Heart left ventricle (tissue), 16 donors: ENCODE results near the gene UQCRH. TPM values are rescaled to one million over a fixed set of nuclear protein-coding genes. Genes with fewer than 3 reads are reported as not detected.

Experiments used
- ATAC-seq, 4 donors: fragments of 200-7000 bp; cut with Tn5 transposase; one replicate each; pipeline ENCODE4 v1.9.1; 2020 to 2022; ENCODE audit warnings: moderate library complexity in 4 of 4, mild to moderate bottlenecking in 3 of 4, moderate number of reproducible peaks in 1 of 4
- DNase-seq, 5 donors: peaks; one replicate each; pipeline ENCODE4 v3.0.0-alpha.2; 2020
- H3K27ac ChIP-seq, 12 donors: fragments of 200-600 bp; sonication (generic) in 4 of 12; one replicate each; pipeline versions ENCODE4 v1.5.0 to v1.8.0; 2016 to 2022; ENCODE audit warnings: mild to moderate bottlenecking in 2 of 12
- H3K27me3 ChIP-seq, 9 donors: fragments of 200-600 bp; sonication (generic) in 2 of 9; one replicate each; pipeline versions ENCODE4 v1.5.1 to v1.8.0; 2016 to 2022; ENCODE audit warnings: mild to moderate bottlenecking in 3 of 9
- H3K36me3 ChIP-seq, 9 donors: fragments of 200-600 bp; sonication (generic) in 2 of 9; one replicate each; pipeline versions ENCODE4 v1.5.0 to v1.8.0; 2018 to 2022; ENCODE audit warnings: mild to moderate bottlenecking in 2 of 9
- H3K4me1 ChIP-seq, 12 donors: fragments of 200-600 bp; sonication (generic) in 4 of 12; one replicate each; pipeline versions ENCODE4 v1.5.0 to v1.8.0; 2016 to 2022; ENCODE audit warnings: mild to moderate bottlenecking in 3 of 12
- H3K4me3 ChIP-seq, 12 donors: fragments of 200-600 bp; sonication (generic) in 4 of 12; one replicate each; pipeline versions ENCODE4 v1.5.0 to v1.8.0; 2017 to 2022; ENCODE audit warnings: mild to moderate bottlenecking in 9 of 12, moderate library complexity in 4 of 12
- H3K9me3 ChIP-seq, 12 donors: fragments of 200-600 bp; sonication (generic) in 4 of 12; one replicate each; pipeline versions ENCODE4 v1.5.0 to v1.8.0; 2016 to 2022; ENCODE audit warnings: mild to moderate bottlenecking in 1 of 12
- CTCF ChIP-seq, 12 donors: fragments of 200-600 bp; sonication (generic) in 4 of 12; IDR thresholded peaks; one replicate each; pipeline versions ENCODE4 v1.5.0 to v1.8.0; 2018 to 2022; ENCODE audit warnings: antibody characterized with exemption in 12 of 12, mild to moderate bottlenecking in 5 of 12
- POLR2A ChIP-seq, 2 donors: fragments of 450-650 bp; IDR thresholded peaks; one replicate each; pipeline ENCODE4 v1.6.1; 2017; ENCODE audit warnings: antibody characterized with exemption in 2 of 2, mild to moderate bottlenecking in 2 of 2, moderate library complexity in 2 of 2
- WGBS, 4 donors: extraction: QIAGEN DNeasy Blood & Tissue Kit in 2 of 4; methylation state at CpG; one replicate each; pipeline versions ENCODE4 v1.1.5 to v1.1.7; 2013 to 2018; 5-methylcytosine and 5-hydroxymethylcytosine counted together
- intact Hi-C, 10 donors: fragments of 100-400 bp; cut with DNase I; formaldehyde crosslinking; loops; one replicate each; pipeline versions ENCODE4 v1.11.1 to v1.14.2; 2022
- polyA plus RNA-seq, 2 donors: library from polyadenylated mRNA; stranded (reverse); fragments of 200-250 nt; gene quantifications; one replicate each; pipeline ENCODE4 v1.2.3, GENCODE V29; 2013
- total RNA-seq, 9 donors: library from RNA; depleted of rRNA in 2 of 9; stranded (reverse); fragments of >200 nt in 2 of 9; fragmentation: NEBNext Ultra II Directional in 3 of 9; extraction: Animal tissue kit (Norgen Biotek cat#: 25700) in 3 of 9; gene quantifications; one replicate each; pipeline versions ENCODE4 v1.1.0 to v1.2.4, GENCODE V29; 2016 to 2023
- donor health status: ischemic (EF 13 %, LVEDD 7.1; RV severe dilation, severe dysfunction).
- donor health status: healthy with polysubstance abuse.
- donor health status: DM: no; HTN: yes; CAD: no.
- donor health status: DM: no; HTN: no; CAD: no.
- donor health status: ischemic (EF 25% LVEDD 6.9; RV normal size, moderate dysfunction).
- donor health status: ischemic (EF 25% LVEDD 5.7; RV mildly dilated, moderate dysfunction).
- donor health status: healthy.
- donor health status: DM: yes; HTN: yes; CAD: no.
- donor health status: ischemic (EF 35%, LVEDD 5.7; RV mildly dilated, moderate dysfunction).
- donor health status: nonischemic (EF 11% LVEDD 7.7; RV severe dilation, severe dysfunction).
- donor health status: DM: yes; HTN: yes; CAD: no.
- donor health status: PGD.
- donor health status: ischemic (EF 29% LVEDD 5.4; RV normal size, mild dysfunction).
- donor health status: nonischemic (EF 23%, LVEDD 6.1; RV moderate dilation, normal function).

The UQCRH gene
- total and polyA plus RNA-seq, 11 donors = 622 to 2,380 (median 949) TPM

DNA sequence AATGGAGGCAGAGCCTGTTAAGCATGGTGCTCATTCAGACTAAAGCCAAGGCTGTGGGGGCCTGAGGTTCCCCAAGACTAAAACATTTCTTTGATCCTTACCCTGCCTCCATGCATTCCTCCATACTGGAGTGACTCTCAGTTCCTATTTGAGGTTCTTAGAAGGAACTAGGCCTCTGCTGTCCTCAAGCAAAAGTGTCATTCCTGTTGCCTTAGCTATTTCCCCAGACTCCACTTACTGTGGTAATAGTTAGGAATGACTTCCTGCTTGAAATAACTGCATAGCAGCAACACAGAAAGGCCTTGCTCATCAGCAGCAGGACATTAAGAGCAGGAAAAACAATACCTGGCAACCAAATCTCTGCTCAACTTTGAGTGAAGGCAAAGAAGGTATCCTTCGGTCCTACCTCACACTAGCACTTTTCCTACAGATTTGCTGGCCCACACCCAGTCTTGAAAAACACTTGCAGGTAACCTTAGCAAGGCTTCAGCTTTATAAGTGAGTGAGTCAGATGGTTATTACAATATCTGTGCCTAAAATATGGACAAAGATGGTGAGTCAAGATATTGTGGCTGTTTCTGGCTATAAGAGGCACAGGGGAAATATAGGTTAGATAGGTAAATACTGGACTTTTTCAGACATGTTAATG lies 14.9 kb upstream of the UQCRH start:
- ATAC-seq (peak in 1 of 4 donors; percentile 23), DNase-seq (no peak)
- peaks cover 0 to 12% (median 0%) of the 10 kb centered on the region in 12 donors for H3K4me1 ChIP-seq
- intact Hi-C loops = no loop called here
- TF ChIP-seq CTCF (IDR thresholded peaks at IDR 0.05) (no peak), POLR2A (IDR thresholded peaks at IDR 0.05) (no peak)
- WGBS, 4 donors = 62 to 85% (median 77%) methylated on average over 1 of the region's 1 CpG
- no peaks in the 10 kb centered on the region for H3K9me3 ChIP-seq
- peak overlapping the region in 1 of 12 donors; percentile 23 for H3K27ac ChIP-seq
- H3K27me3 ChIP-seq = no peaks in the 10 kb centered on the region
- H3K36me3 ChIP-seq = peaks cover 0 to 96% (median 81%) of the 10 kb centered on the region in 9 donors
- no peak overlapping the region for H3K4me3 ChIP-seq

DNA sequence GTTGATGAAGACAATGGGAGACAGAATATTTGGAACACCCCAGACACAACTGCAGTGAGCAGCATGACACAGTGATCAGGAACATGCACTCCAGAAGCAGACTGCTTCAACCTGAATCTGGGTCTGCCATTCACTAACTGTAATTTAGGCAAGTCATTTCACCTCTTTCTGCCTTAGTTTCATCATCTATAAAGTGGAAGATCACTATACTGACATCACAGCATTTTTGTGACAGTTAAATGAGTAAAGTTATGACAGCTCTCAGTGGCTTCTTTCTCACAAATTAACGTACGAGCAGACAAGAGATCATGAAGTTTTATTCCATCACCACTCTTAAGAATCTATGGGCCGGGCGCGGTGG lies 14.4 kb upstream of the UQCRH start:
- ATAC-seq = no peak
- 94 to 99% (median 96%) methylated on average over 5 of the region's 5 CpGs for WGBS, 4 donors
- H3K27ac ChIP-seq = no peak overlapping the region
- H3K4me1 ChIP-seq = peaks cover 0 to 8% (median 0%) of the 10 kb centered on the region in 12 donors
- intact Hi-C loops = no loop called here
- H3K9me3 ChIP-seq = no peaks in the 10 kb centered on the region
- H3K27me3 ChIP-seq = no peaks in the 10 kb centered on the region
- TF ChIP-seq CTCF (IDR thresholded peaks at IDR 0.05) (no peak), POLR2A (IDR thresholded peaks at IDR 0.05) (no peak)
- H3K4me3 ChIP-seq = no peak overlapping the region
- DNase-seq = no peak
- peaks cover 0 to 97% (median 81%) of the 10 kb centered on the region in 9 donors for H3K36me3 ChIP-seq

DNA sequence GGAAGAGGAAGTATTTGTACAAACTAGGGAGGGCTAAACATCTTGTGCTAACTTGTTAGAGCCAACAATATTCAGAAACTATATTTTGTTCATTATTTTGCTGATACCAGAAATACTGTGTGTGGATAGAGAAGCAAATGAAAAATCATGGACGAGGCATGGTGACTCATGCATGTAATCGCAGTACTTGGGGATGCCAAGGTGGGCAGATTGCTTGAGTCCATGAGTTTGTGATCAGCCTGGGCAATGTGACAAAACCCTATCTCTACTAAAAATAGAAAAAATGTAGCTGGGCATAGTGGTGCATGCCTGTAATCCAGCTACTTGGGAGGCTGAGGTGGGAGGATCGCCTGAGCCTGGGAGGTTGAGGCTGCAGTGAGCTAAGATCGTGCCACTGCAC lies 13.5 kb upstream of the UQCRH start:
- Histone ChIP-seq H3K9me3 (no peaks in the 10 kb centered on the region), H3K36me3 (peaks cover 0 to 97% (median 81%) of the 10 kb centered on the region in 9 donors), H3K4me1 (peaks cover 0 to 2% (median 0%) of the 10 kb centered on the region in 12 donors), H3K4me3 (no peak overlapping the region), H3K27me3 (no peaks in the 10 kb centered on the region), H3K27ac (no peak overlapping the region)
- no peak for TF ChIP-seq CTCF (IDR thresholded peaks at IDR 0.05)
- no peak for TF ChIP-seq POLR2A (IDR thresholded peaks at IDR 0.05)
- WGBS, 4 donors = 84 to 88% (median 86%) methylated on average over 4 of the region's 4 CpGs
- ATAC-seq (no peak), DNase-seq (no peak)
- intact Hi-C loops = no loop called here

DNA sequence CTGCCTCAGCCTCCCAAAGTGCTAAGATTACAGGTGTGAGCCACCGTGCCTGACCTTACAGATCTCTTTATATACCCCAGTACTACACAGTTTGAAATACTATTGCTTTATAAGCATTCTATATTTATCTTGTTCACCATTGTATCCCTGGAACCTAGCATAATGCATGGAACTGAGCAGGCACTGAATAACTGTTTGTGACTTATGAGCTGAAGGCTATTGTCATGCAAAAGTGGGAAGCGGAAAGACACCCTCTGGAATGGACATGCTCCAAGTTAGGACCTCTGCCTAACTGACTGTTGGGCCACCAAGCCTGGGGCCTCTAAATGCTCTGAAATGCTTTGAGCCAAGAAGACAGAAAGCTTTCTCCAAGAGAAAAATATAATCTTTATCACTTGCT lies 8.2 kb upstream of the UQCRH start:
- Histone ChIP-seq H3K4me3 (no peak overlapping the region), H3K36me3 (peaks cover 0 to 78% (median 67%) of the 10 kb centered on the region in 9 donors), H3K27me3 (no peaks in the 10 kb centered on the region), H3K27ac (no peak overlapping the region), H3K4me1 (peaks cover 0 to 27% (median 19%) of the 10 kb centered on the region in 12 donors), H3K9me3 (no peaks in the 10 kb centered on the region)
- TF ChIP-seq CTCF (IDR thresholded peaks at IDR 0.05) (no peak), POLR2A (IDR thresholded peaks at IDR 0.05) (no peak)
- DNase-seq = no peak
- 92 to 96% (median 95%) methylated on average over 2 of the region's 2 CpGs for WGBS, 4 donors
- intact Hi-C loops = loop anchor here in 1 of 10 donors (5.0 kb wide), 1 partner anchor 43 kb away; no protein-coding TSS in a partner anchor
- no peak for ATAC-seq
